ENCODE measurements around the gene LMTK3.
"Not testable (repeated sequence)": the region's sequence is repeated elsewhere in the genome, so short reads cannot be mapped to it uniquely, and the experiment has no call there.

Gene LMTK3

DNA sequence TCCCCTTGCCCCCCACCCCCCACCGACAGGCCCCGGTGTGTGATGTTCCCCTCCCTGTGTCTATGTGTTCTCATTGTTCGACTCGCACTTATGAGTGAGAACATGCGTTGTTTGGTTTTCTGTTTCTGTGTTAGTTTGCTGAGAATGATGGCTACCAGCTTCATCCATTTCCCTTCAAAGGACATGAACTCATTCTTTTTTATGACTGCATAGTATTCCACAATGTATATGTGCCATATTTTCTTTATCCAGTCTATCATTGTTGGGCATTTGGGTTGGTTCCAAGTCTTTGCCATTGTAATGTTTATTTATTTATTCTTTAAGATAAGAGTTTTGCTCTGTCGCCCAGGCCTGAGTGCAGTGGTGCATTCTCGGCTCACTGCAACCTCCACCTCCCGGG, 26.4 kb upstream of the LMTK3 start:
- DNase-seq (ENCODE audit: low spot score) = not testable (repeated sequence)

DNA sequence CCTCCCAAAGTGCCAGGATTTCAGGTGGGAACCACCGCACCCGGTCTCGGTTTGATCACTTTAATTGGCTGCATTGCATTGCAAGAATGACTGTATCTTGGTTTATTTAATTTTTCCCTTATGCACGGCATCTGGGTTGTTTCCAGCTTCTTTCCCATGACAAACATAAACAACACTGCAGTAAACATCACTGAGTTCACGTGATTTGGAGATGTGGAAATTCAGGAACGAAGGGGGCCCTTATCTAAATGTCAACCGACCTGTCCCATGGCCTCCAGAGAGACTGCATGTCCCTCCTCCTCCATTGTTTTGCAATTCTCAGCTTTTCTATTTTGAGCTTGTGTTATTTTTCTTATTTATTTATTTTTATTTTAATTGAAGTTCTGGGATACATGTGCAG, 25.9 kb upstream of the LMTK3 start:
- no peak for DNase-seq (ENCODE audit: low spot score)

DNA sequence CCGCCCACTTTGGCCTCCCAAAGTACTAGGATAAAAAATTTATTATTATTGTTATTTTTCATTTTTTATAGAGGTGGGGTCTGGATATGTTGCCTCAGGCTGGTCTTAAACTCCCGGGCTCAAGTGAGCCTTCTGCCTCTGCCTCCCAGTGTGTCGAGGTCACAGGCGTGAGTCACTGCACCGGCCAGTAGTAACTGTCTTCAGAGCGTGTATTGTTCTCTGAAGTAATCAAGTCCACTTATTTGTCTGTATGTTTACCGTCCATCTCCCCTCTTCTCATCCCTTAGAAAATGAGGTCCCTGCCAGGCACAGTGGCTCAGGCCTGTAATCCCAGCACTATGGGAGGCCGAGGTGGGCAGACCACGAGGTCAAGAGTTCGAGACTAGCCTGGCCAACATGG, 22.1 kb upstream of the LMTK3 start:
- no peak for DNase-seq (ENCODE audit: low spot score)

DNA sequence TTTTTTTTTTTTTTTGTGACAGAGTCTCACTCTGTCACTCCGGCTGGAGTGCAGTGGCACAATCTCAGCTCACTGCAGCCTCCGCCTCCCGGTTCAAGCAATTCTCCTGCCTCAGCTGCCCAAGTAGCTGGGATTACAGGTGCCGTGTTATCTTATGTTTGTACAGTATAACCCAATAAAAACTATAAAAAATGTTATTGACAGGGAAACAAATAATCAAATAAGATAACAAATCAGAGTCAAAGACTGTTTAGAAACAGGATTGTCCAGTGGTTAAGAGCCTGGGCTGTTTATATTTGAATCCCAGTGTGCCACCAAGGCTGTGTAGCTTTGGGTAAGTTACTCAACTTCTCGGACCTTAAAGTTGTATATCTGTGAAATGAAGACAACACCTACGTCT, 19.1 kb upstream of the LMTK3 start:
- no peak for DNase-seq (ENCODE audit: low spot score)

DNA sequence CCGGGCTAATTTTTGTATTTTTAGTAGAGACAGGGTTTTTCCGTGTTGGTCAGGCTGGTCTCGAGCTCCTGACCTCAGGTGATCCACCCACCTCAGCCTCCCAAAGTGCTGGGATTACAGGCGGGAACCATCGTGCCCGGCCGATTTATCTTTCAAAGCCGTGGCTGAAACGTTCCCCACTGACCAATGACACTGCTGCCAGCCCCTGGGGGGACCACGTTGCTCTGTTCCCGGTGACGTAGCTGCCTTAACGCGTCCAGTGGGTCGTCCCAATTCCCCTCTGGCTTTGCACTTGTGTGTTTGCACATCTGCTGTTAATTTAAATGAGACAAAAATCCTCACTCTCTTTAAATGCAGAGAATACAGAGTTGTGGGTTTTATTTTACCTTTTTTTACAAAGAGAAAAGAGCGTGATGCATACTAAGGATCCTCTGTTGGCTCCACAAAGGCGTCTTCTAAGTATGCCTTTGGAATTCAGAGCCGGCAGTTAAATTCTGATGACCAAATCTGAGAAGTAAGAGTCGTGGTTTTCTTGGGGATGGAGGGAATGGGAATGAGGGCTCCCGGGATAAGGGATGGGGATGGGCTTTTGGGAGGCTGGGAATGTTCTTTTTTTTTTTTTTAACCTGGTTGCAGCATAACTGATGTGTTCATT, 18.6 kb upstream of the LMTK3 start:
- DNase-seq (ENCODE audit: low spot score) = no peak

DNA sequence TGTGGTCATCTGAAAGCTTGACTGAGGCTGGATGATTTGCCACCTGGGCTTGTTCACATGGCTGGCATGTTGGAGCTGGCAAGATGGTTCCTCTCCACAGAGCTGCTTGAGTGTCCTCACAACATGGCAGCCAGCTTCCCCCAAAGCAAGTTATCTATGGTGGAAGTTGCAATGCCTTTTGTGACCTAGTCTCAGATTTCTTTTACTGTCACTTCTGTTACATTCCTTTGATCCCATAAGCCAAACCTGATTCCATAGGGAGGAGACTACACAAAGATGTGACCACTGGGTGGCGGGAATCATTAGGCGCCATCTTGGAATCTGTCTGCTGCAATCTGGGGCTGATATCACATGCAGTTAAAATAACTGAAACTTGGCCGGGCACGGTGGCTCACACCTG, 17.5 kb upstream of the LMTK3 start:
- no peak for DNase-seq (ENCODE audit: low spot score)

DNA sequence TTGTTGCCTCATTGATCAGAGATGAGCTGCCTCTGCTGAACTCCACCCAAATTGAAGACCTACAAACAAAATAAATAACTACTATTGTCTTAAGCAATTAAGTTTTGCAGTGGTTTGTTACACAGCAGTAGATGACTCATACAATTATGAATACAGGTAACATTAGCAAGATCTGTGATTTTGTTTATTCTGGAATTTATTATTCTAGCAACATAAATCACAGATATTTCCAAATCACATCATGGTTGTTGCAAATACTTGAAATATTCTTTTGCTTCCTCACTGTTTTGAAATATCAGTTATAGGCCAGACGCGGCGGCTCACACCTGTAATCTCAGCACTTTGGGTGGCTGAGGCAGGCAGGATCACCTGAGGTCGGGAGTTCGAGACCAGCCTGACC, 13.1 kb upstream of the LMTK3 start:
- DNase-seq (ENCODE audit: low spot score) = no peak

DNA sequence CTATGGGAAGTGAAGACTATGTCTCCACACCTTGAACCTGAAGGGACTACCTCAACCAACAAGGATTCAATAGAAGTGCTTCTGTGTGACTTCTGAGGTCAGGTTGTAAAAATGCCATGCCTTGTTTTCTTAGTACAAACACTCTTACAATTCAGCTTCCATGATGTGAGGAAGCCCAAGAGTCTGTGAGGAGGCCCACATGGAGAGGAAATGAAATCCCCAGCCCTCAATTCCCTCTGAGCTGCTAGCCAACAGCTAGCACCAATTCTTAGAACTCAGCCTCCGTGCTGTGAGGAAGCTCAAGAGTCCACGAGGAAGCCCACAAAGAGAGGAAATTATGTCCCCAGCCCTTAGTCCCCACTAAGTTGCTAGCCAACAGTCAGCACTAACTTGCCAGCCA, 12.6 kb upstream of the LMTK3 start:
- no peak for DNase-seq (ENCODE audit: low spot score)

DNA sequence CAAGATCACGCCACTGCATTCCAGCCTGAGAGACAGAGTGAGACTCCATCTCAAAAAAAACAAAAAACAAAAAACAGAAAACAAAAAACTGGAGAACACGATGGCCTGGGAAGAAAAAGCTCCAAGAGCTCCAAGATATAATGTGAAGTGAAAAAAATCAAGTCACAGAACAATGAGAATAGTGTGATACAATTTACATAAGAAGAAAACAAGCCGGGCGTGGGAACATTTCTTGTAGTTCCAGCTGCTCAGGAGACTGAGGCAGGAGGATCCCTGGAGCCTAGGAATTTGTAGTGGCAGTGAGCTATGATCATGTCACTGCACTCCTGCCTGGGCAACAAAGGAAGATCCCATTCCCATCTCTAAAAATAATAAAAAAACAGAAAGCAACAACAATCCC, 8.5 kb upstream of the LMTK3 start:
- no peak for DNase-seq (ENCODE audit: low spot score)

DNA sequence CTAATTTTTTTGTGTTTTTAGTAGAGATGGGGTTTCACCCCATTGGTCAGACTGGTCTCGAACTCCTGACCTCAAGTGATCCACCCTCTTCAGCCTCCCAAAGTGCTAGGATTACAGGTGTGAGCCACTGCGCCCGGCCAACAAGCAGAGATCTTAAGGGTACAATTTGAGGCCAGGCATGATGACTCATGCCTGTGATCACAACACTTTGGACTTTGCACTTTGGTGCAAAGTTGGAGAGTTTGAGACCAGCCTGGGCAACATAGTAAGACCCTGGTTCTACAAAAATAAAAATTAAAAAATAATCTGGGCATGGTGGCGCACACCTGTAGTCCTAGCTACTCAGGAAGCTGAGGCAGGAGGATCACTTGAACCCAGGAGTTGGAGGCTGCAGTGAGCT, 7.8 kb upstream of the LMTK3 start:
- DNase-seq (ENCODE audit: low spot score) = not testable (repeated sequence)

DNA sequence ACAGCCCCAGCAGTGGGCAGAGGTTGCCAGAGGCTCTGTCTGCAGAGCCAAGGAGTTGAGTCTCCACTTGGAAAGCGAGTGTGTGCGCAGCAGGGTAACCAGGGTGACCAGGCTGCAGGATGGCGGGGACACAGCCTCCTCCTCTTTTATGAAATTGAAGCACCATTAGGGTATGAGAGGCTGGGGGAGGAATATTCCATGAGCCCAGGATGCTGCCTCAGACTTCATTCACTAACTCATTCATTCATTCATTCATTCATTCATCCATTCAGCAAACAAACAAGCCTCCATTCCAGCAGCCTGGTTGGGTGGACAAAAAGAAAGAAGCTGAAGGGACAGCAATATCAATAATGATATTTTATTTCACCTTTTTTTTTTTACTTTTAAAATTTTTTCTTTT, 6.6 kb upstream of the LMTK3 start:
- DNase-seq (ENCODE audit: low spot score) = no peak

DNA sequence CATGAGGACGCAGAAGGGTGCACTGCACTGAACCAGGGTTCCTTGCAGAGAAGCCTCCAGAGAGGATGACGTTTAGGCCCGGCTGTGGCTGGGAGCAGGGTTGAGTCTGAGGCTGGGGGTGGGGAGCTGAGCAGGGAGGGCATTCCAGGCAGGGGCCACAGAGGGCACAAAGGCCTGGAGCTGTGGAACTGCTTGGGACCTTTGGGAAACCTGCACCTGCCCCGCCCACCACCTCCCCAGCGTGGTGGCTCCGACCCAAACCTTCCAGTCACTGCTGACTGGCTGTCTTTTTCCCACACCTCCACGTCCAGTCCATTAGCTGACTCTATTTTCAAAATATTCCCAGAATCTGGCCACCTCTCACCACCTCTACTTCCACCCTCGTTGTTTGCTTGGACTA, 4.9 kb upstream of the LMTK3 start:
- no peak for DNase-seq (ENCODE audit: low spot score)

DNA sequence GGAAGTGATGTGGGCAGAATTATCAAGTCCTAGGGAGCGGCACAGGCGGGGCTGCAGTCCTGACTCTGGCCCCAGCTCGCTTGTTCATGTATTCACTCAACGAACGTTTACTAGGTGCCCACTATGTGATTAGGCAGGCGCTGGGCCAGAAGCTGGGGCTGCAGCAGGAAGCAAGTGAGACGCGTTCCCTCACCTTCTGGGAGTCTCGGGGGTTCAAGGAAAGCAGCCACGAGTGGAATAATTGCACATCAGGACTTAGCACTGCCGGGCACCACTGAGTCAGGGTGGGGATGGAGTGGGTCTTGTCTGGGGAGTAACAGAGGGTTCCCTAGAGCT, 2.5 kb upstream of the LMTK3 start:
- DNase-seq (ENCODE audit: low spot score) = no peak

DNA sequence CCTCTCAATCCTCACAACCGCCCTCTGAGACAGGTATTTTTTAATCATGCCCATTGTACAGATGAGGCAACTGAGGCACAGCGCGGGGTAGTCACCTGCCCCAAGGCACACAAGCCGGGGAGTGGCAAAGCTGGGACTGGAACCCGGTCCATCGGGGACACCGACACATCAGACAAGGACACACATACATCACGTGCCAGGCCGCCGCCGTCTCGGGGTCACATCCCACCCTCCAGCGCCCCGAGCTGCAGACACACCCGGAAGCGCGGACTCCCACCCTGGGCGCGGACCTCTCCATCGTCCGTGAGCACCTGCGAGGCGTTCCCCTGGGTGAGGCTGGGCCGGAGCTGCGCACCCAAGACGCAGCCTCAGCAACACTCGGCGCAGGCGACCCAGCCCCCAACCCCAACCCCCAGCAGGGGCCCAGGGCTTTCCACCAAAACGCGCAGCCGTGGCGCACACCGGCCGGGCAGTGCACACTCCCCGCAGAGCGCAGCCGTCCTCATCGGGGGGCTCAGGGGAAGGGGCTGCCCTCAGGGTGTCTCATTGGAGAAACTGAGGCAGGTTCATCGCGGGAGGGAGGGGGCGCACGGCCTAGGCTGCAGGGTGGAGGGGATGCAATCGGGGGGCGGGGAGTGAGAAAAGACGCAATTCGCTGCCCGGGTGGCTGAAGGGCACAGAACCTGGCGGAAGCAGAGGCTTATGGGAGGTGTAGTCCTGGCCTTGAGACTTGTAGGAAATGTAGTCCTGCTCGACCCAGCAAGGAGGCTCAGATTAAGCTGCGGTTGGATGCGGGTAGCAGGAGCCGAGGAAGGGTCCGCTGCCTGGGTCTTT, 1.9 kb upstream of the LMTK3 start:
- DNase-seq (ENCODE audit: low spot score) = peak; percentile 74

DNA sequence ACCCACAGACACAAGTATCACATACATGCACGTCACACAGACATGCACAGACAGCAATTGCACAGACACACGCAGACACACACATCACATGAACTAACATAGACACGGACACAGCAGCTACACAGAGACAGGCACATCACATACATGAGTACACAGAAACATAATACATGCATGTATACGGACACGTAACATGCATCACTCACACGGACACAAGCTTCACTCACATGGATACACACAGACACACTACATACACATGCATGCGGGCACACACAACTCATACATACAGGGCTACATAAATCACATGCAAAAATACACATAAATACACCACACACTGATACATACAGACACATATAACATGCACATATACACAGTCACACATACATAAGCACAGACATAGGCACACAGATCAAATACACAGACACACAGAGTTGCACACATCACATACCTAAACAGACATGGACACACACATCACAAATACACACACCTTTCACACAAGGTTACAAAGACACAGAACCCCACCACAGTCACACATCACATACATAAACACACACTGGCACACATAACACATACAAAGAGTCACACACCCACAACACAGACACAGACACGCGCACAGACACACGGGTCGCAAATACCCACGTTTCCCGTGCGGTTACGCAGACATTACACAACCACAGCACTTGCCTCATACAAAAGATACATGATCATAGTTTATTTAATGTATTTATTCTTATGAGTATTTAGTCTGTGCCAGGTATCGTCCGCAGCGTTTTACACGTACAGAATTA, 1.1 kb upstream of the LMTK3 start:
- peak; percentile 12 for DNase-seq (ENCODE audit: low spot score)

DNA sequence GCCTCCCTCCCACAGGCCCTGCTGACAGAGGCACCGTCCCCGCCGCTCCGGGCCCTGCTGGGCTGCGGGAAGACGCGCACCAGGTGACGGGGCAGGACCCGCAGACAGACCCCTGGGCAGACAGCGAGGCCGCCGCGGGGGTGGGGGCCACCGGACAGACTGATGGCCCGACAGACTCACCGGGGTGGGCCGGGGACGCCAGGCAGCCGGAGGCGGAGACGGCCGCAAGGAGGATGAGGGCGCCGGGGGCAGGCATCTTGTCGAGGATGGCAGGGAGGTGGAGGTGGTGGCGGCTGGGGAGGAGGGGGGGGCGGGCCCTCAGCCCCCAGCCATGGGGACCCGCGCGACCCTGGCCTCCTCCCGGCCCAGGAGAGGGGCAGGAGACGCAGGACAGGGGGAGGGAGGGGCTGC, 309 bp downstream of the LMTK3 start:
- no peak for DNase-seq (ENCODE audit: low spot score)

DNA sequence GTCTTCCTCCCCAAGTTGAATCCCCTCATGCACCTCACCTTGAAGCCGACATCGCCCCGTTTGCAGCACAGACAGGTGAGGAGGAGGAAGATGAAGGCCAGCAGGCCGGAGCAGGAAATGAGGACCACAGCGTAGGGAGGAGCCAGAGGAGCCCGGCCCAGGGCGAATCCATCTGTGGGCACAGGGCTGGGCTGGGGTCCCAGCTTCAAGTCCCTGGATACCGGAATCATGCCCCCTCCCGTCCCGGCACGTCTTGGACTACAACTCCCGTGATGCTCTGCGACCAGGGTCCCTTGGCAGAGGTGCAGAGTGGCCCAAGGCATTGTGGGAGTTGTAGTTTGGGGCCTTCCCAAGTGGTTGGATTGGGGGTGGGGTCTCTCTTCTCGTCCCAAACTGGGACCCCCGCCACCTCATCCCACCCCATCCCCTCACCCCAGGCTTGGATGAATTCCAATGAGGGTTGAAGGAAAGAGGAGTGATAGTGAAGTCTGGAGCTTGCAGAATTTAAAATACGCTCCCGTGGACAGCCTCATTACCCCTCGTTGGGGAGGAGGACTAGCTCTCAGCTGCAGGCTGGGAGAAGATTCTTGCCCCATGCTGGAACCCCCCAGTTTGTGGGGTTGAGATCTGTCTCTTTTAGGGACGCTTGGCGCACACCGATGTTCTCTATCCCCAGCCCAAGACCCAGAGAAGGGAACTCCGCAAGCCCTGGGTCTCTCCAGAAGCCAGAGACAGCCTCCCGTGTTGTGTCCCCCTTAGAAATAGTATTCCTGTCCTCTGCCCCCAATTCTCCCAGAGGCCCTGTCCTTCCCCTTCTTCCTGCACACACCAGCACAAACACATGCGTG, 990 bp downstream of the LMTK3 start:
- DNase-seq (ENCODE audit: low spot score) = peak; percentile 71

DNA sequence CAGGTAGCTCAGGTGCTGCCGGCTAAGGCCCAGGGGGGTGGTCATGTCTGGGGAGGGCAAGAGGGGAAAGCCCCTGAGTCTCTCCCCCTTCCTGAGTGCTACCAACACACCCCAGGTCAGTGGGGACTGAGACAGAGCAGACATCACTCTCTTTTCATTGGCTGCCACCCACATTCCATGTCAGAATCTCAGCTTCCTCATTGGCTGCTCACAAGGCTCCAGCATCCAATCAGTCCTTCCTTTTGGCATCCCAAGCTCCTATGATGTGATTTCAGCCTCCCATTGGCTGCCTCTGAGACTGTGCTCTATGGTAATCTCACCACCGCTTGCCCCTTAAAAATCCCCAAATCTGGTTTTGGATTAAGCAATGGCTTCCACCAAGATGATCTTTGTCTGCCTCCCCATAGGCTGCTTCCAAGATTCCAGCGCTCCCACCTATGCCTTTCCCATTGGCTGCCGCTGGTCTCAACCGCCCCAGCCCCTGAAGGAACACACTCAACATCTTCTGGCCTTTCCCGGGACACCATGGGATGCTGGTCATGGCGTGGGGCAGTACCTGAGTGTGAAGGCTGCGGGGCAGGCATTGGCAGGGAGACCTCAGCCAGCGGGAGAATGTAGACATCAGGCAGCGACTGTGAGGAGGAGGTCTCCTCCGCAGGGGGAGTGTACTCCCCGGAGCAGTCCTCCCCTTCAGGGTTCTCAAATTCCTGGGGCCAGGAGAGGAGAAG, 2.0 kb downstream of the LMTK3 start:
- DNase-seq (ENCODE audit: low spot score) = no peak

DNA sequence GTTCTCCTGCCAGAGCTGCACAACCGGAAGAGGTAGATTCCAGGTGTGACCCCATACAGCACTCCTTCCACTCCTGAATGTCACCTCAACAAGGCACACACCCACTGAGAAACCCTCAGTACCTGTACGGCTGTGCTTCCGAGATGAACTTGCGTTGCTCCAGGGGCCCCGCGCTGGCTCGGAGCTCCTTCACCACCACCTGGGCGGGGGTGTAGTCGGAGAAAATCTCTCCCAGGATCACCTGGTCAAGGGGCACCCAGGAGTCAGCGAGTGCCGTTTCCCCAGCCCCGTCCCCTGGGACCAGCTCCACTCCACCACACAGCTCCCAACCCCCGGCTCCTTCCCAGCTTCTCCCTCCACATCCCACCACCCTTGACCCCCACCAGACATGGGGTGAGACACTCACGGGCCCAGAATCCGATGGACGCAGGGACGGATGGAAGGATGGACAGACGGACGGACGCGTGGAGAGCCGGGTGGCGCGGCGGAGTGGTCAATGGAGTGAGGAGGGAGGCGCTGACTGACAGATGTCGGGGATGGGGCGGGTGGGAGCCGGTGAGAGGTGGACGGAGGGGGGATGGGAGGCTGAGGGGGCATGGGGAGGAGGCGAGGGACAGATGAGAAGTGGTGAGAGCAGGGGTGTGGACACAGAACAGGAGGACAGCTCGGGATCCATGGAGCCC, 2.8 kb downstream of the LMTK3 start:
- DNase-seq (ENCODE audit: low spot score) = no peak

DNA sequence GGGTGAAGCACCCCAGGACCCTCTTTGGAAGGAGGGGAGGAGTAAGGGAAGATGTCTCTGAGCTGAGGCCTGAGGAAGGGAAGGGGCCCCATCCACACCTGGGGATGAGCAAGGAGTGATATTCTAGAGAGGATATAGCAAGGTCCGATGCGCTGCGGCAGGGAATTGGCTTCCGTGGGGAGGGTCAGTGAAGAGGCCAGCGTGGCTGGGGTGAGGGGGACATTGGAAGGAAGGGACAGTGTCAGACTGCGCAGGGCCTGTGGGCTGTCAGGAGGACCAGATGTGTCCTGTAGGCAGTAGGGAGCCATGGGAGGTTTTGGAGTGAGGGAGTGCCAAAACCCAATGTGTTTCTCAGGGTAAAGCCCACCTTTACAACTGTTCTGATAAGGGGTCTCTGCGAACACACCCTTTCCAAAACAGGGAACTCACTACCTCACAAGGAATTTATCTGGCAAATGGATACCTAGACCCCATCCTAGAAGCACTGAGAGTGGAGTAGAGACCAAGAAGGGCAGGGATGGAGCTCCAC, 3.7 kb downstream of the LMTK3 start:
- DNase-seq (ENCODE audit: low spot score) = no peak
